GM12892 (cell line): ENCODE data around the gene PTP4A2.

Experiments used
- POLR2A ChIP-seq: IDR thresholded peaks from 2 replicates; pipeline ENCODE4 v1.6.1; 2011; ENCODE audit warnings: low read depth, low read length, control low read depth
- POLR2AphosphoS5 ChIP-seq: IDR thresholded peaks from 2 replicates; pipeline ENCODE4 v1.6.1; 2011; ENCODE audit warnings: low read depth, low read length, control low read depth
- TAF1 ChIP-seq: IDR thresholded peaks from 2 replicates; pipeline ENCODE4 v1.6.1; 2011; ENCODE audit warnings: low read depth, mild to moderate bottlenecking, control low read depth, low read length, borderline replicate concordance

DNA sequence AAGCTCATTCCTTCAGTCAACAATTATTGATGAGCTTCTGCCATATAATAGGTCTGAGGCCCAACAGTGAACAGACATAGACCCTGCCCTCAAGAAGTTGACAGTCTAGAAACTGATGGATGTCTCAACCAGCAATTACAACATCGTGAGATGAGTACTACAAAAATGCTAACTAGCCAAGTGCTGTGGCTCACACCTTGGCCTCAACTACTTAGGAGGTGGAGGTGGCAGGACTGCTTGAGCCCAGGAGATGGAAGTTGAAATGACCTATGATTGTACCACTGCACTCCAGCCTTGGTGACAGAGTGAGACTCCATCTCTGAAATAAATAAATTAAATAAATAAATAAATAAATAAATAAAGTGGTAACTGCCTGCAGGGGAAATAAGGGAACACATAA, 11.7 kb upstream of the PTP4A2 start:
- TF ChIP-seq POLR2A (no peak), TAF1 (no peak), POLR2AphosphoS5 (no peak)
